ENCODE results near the gene DNPH1.

GRCh38 chr6:43203718-43204095 is 25.6 kb downstream of the DNPH1 start:
- no peak for TF ChIP-seq EP300 (conservative IDR thresholded peaks at IDR 0.05; ENCODE audit: poor library complexity, severe bottlenecking)
- TF ChIP-seq MXI1 (conservative IDR thresholded peaks at IDR 0.05; ENCODE audit: poor library complexity, severe bottlenecking), result no peak

All from neural cell (in vitro differentiated cells).